MM.1S (cell line): ENCODE results near the gene ZNF436.

Experiments
- EZH2 ChIP-seq: fragments of 300-600 bp; sonication (generic); optimal IDR thresholded peaks from 2 replicates; pipeline ENCODE3; 2017; ENCODE audit warnings: low read depth, mild to moderate bottlenecking, antibody characterized with exemption, low read length, mixed read lengths
- TF ChIP-seq, protein P1 (sequence below): fragments of 300-600 bp; sonication (generic); IDR thresholded peaks from 2 replicates; pipeline ENCODE4 v1.5.1; 2016; ENCODE audit warnings: antibody characterized with exemption, low read length, mixed read lengths

DNA sequence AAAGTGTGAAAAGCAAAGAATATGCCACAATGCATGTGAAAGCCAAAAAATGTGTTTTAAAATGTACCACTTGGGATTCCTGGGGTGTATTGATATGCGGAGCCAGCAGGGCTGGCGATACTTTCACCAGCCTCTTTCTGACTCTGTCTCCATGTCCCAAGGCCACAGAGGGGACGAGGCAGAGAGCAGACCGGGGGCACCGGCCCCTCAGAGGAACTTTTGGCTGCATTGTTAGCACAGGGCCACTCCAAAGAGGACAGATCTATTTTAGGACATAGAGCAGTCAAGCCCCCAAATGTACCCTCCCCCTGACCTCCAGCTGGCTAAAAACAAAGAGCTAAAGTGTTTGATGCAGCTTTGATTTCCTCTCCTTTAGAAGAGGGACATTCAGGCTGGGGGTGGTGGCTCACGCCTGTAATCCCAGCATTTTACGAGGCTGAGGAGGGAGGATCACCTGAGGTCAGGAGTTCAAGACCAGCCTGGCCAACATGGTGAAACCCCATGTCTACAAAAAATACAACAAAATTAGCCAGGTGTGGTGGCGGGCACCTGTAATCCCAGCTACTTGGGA is 25.6 kb upstream of the ZNF436 start:
- TF ChIP-seq, protein P1, sequence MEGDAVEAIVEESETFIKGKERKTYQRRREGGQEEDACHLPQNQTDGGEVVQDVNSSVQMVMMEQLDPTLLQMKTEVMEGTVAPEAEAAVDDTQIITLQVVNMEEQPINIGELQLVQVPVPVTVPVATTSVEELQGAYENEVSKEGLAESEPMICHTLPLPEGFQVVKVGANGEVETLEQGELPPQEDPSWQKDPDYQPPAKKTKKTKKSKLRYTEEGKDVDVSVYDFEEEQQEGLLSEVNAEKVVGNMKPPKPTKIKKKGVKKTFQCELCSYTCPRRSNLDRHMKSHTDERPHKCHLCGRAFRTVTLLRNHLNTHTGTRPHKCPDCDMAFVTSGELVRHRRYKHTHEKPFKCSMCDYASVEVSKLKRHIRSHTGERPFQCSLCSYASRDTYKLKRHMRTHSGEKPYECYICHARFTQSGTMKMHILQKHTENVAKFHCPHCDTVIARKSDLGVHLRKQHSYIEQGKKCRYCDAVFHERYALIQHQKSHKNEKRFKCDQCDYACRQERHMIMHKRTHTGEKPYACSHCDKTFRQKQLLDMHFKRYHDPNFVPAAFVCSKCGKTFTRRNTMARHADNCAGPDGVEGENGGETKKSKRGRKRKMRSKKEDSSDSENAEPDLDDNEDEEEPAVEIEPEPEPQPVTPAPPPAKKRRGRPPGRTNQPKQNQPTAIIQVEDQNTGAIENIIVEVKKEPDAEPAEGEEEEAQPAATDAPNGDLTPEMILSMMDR: no peak
- no peak for TF ChIP-seq EZH2
